NCI-H774 (cell line): ENCODE results near the gene CTAG1A.
"Not testable (repeated sequence)": the region's sequence is repeated elsewhere in the genome, so short reads cannot be mapped to it uniquely, and the experiment has no call there.

Experiments
- DNase-seq: peaks from one replicate; lab custom pipeline; 2025; lab: John Stamatoyannopoulos, UW

CTAG1A gene

DNA sequence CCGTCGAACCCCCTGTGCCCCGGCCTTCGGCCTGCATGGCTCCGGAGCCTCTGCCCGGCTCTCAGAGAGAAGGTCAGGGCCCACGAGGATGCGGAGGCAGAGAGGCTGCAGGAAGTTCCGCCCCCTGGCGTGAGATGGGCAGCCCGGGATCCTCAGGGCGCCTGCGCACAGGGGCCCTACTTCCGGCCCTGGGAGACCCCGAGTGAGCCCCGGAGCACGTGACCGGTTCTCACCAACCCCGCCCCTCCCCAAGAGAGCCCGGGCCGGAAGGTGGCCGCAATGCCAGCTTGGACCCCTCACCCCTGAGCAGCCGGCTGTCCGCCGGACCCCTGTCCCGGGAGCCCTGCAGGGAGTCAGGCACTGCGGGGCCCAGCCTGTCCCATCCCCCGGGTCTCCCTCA, 34.2 kb downstream of the CTAG1A start, which contains the start of gene CTAG1B:
TSS of gene CTAG1B (minus strand) at position 101 of the 400 bp plus-strand sequence. CDS start at position 37, 64 bp downstream.
- not testable (repeated sequence) for DNase-seq

DNA sequence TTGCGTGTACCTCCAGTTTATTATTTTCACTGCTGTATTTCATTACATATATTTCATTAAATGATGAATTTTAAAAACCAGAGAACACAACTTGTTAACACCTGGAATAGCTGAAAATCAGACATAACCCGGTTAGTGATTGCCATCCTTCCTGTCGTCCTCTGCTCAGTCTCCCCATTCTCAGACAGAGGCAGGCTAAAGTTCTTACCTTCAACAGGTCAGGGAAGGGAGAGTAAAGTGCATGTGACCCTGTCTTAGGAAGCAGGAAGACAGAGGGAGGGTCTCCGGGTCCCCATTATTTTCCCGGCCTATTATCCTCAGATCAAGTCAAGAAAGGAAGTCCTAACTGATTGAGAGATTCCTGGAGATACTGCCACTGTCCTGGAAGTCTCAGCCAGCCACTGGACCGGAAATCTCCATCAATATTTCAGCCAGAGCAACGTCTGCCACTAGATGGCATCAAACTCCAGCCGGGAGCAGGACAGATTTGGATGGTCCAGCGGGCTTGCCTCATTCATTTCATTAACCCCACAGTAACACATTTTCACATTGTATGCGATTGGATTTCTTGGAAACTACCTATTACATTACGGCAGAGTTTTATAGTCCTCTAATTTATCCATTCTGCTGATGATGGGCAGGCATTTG, 36.0 kb downstream of the CTAG1A start:
- not testable (repeated sequence) for DNase-seq

DNA sequence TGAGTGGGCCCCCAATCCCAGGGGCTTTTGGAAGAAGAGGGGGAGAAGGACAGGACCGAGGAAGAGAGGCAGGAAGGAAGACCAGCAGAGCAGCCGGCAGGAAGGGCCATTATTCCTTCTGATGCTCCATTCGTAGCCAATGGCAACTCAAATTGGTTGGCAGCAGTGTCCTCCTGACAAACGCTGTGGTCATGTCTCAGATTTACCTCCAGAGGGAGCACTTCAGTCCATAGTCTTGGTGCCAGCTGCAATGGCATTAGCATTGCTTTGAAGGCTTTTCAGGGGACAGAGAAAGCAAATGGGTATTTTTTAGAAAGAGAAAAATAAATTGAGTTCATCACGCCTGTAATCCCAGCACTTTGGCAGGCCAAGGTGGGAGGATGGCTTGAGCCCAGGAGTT, 44.0 kb downstream of the CTAG1A start:
- DNase-seq = not testable (repeated sequence)

- not testable (repeated sequence) for DNase-seq
These were observed 46.0 kb downstream of the CTAG1A start for GRCh38 chrX:154630949-154631348.

GRCh38 chrX:154633661-154634060, 48.7 kb downstream of the CTAG1A start:
- DNase-seq = not testable (repeated sequence)
